GM23338 (cell line): ENCODE data around the gene CLNK.

Experiments used
- CREB1 ChIP-seq: fragments of 250-450 bp; sonication (Bioruptor Pico); IDR thresholded peaks from 2 replicates; pipeline ENCODE4 v1.5.0; 2020; ENCODE audit warnings: low read depth, mild to moderate bottlenecking, moderate library complexity
- CTCF ChIP-seq, 2 experiments: fragments of 200-600 bp in 1 of 2; sonication (generic) in 1 of 2; conservative IDR thresholded peaks; 2 replicates each; pipeline versions ENCODE4 v1.5.1 to v1.6.1; 2016 to 2017; ENCODE audit warnings: antibody characterized with exemption in 2 of 2, low read depth in 2 of 2, mild to moderate bottlenecking in 2 of 2, moderate library complexity in 1 of 2
- ETS1 ChIP-seq: IDR thresholded peaks from 2 replicates; pipeline ENCODE4 v1.6.1; 2016; ENCODE audit warnings: antibody characterized with exemption
- EZH2 ChIP-seq: fragments of 200-600 bp; sonication (generic); IDR thresholded peaks from one replicate; pipeline ENCODE4 v1.8.0; 2017; ENCODE audit warnings: antibody characterized with exemption, mild to moderate bottlenecking, low read depth; ENCODE audit not compliant: unreplicated experiment
- EZH2phosphoT487 ChIP-seq: fragments of 200-600 bp; sonication (generic); IDR thresholded peaks from one replicate; pipeline ENCODE4 v1.8.1; 2018; ENCODE audit warnings: antibody characterized with exemption; ENCODE audit not compliant: unreplicated experiment
- JUNB ChIP-seq: IDR thresholded peaks from one replicate; pipeline ENCODE4 v1.6.1; 2016; ENCODE audit warnings: antibody characterized with exemption; ENCODE audit not compliant: unreplicated experiment
- NANOG ChIP-seq: IDR thresholded peaks from 2 replicates; pipeline ENCODE4 v1.6.1; 2016; ENCODE audit warnings: antibody characterized with exemption, borderline replicate concordance
- POLR2AphosphoS5 ChIP-seq: IDR thresholded peaks from 2 replicates; pipeline ENCODE4 v1.6.1; 2016; ENCODE audit warnings: antibody characterized with exemption, low read depth
- REST ChIP-seq: IDR thresholded peaks from one replicate; pipeline ENCODE4 v1.6.1; 2018; ENCODE audit warnings: antibody characterized with exemption; ENCODE audit not compliant: unreplicated experiment
- STAT1 ChIP-seq: IDR thresholded peaks from one replicate; pipeline ENCODE4 v1.6.1; 2016; ENCODE audit warnings: antibody characterized with exemption; ENCODE audit not compliant: unreplicated experiment
- ZNF114 ChIP-seq: fragments of 250-450 bp; sonication (Bioruptor Pico); IDR thresholded peaks from 2 replicates; pipeline ENCODE4 v1.5.0; 2020; ENCODE audit warnings: mild to moderate bottlenecking, moderate library complexity
- ZNF331 ChIP-seq: fragments of 250-450 bp; sonication (Bioruptor Pico); IDR thresholded peaks from 2 replicates; pipeline ENCODE4 v1.5.0; 2020; ENCODE audit warnings: low read depth, mild to moderate bottlenecking, moderate library complexity

- no peak for TF ChIP-seq CTCF (conservative IDR thresholded peaks at IDR 0.05; ENCODE audit: low read depth in 2 of 2)
- no peak for TF ChIP-seq POLR2AphosphoS5
- no peak for TF ChIP-seq EZH2
- no peak for TF ChIP-seq EZH2phosphoT487
- TF ChIP-seq REST, result no peak
- TF ChIP-seq ZNF114 (CRISPR knock-in tag), result no peak
- no peak for TF ChIP-seq CREB1 (CRISPR knock-in tag)
- no peak for TF ChIP-seq ZNF331
- no peak for TF ChIP-seq JUNB
- TF ChIP-seq STAT1, result no peak
- TF ChIP-seq ETS1, result no peak
- TF ChIP-seq NANOG, result no peak
Measured at GRCh38 chr4:10470505-10470904, 214.1 kb downstream of the CLNK start.
